Renal cortex interstitium (tissue), 15 donors: ENCODE measurements around the gene MRPS35. TPM values are rescaled to one million over a fixed set of nuclear protein-coding genes. Genes with fewer than 3 reads are reported as not detected.

ENCODE experiments used
- DNase-seq, 11 donors: peaks; one replicate each; pipeline ENCODE4 v3.0.0-alpha.2; 2013; ENCODE audit warnings: low read depth in 9 of 11, low spot score in 4 of 11; ENCODE audit errors: extremely low read depth in 1 of 11
- long read RNA-seq, 16 experiments: transcript quantifications; one replicate each; lab custom pipeline, GENCODE V29; 2026
- polyA plus RNA-seq, 3 donors: library from polyadenylated mRNA; unstranded; fragments of 120-200 nt; gene quantifications; one replicate each; pipeline ENCODE4 v1.2.1, GENCODE V29; 2013; ENCODE audit not compliant: insufficient read length in 3 of 3

Gene MRPS35
- polyA plus RNA-seq: 10 to 100 TPM; 72.0 to 88.0 (median 74.9) TPM
- long read RNA-seq, donor 1, transcript MRPS35-201 (8 exons, 1,888 nt): major isoform, 20 of 40 reads
- long read RNA-seq, donor 1, partial matches to known transcripts: 19 of 40 reads
- long read RNA-seq, donor 1, other reads (novel, unspliced or antisense): 0 of 40 reads
- long read RNA-seq, donor 2, transcript MRPS35-201 (8 exons, 1,888 nt): major isoform, 36 of 37 reads
- long read RNA-seq, donor 2, partial matches to known transcripts: 0 of 37 reads
- long read RNA-seq, donor 2, other reads (novel, unspliced or antisense): 0 of 37 reads
- long read RNA-seq, donor 3, transcript MRPS35-201 (8 exons, 1,888 nt): major isoform, 48 of 52 reads
- long read RNA-seq, donor 3, partial matches to known transcripts: 0 of 52 reads
- long read RNA-seq, donor 3, other reads (novel, unspliced or antisense): 0 of 52 reads
- long read RNA-seq, donor 4, transcript MRPS35-201 (8 exons, 1,888 nt): major isoform, 29 of 53 reads
- long read RNA-seq, donor 4, partial matches to known transcripts: 23 of 53 reads
- long read RNA-seq, donor 4, other reads (novel, unspliced or antisense): 0 of 53 reads
- long read RNA-seq, donor 5: 0 reads
- long read RNA-seq, donor 6, transcript MRPS35-201 (8 exons, 1,888 nt): major isoform, 35 of 70 reads
- long read RNA-seq, donor 6, partial matches to known transcripts: 35 of 70 reads
- long read RNA-seq, donor 6, other reads (novel, unspliced or antisense): 0 of 70 reads
- long read RNA-seq, donor 7, transcript MRPS35-201 (8 exons, 1,888 nt): major isoform, 48 of 109 reads
- long read RNA-seq, donor 7, partial matches to known transcripts: 60 of 109 reads
- long read RNA-seq, donor 7, other reads (novel, unspliced or antisense): 0 of 109 reads
- long read RNA-seq, donor 8, transcript MRPS35-201 (8 exons, 1,888 nt): major isoform, 73 of 85 reads
- long read RNA-seq, donor 8, partial matches to known transcripts: 12 of 85 reads
- long read RNA-seq, donor 8, other reads (novel, unspliced or antisense): 0 of 85 reads
- long read RNA-seq, donor 9, transcript MRPS35-201 (8 exons, 1,888 nt): major isoform, 38 of 39 reads
- long read RNA-seq, donor 9, partial matches to known transcripts: 0 of 39 reads
- long read RNA-seq, donor 9, other reads (novel, unspliced or antisense): 0 of 39 reads
- long read RNA-seq, donor 10, transcript MRPS35-201 (8 exons, 1,888 nt): major isoform, 36 of 37 reads
- long read RNA-seq, donor 10, partial matches to known transcripts: 0 of 37 reads
- long read RNA-seq, donor 10, other reads (novel, unspliced or antisense): 0 of 37 reads
- long read RNA-seq, donor 11, transcript MRPS35-201 (8 exons, 1,888 nt): major isoform, 29 of 56 reads
- long read RNA-seq, donor 11, partial matches to known transcripts: 27 of 56 reads
- long read RNA-seq, donor 11, other reads (novel, unspliced or antisense): 0 of 56 reads
- long read RNA-seq, donor 12, transcript MRPS35-201 (8 exons, 1,888 nt): major isoform, 16 of 34 reads
- long read RNA-seq, donor 12, partial matches to known transcripts: 18 of 34 reads
- long read RNA-seq, donor 12, other reads (novel, unspliced or antisense): 0 of 34 reads
- long read RNA-seq, donor 13: 0 reads
- long read RNA-seq, donor 14, transcript MRPS35-201 (8 exons, 1,888 nt): major isoform, 44 of 44 reads
- long read RNA-seq, donor 14, partial matches to known transcripts: 0 of 44 reads
- long read RNA-seq, donor 14, other reads (novel, unspliced or antisense): 0 of 44 reads
- long read RNA-seq, donor 15, transcript MRPS35-201 (8 exons, 1,888 nt): major isoform, 19 of 19 reads
- long read RNA-seq, donor 15, partial matches to known transcripts: 0 of 19 reads
- long read RNA-seq, donor 15, other reads (novel, unspliced or antisense): 0 of 19 reads
- long read RNA-seq, donor 16, transcript MRPS35-201 (8 exons, 1,888 nt): major isoform, 82 of 156 reads
- long read RNA-seq, donor 16, partial matches to known transcripts: 72 of 156 reads
- long read RNA-seq, donor 16, other reads (novel, unspliced or antisense): 0 of 156 reads

GRCh38 chr12:27710592-27711316 is at the start of gene MRPS35:
MRPS35 (plus strand) TSS chr12:27710832; CDS start chr12:27710844, 12 bp downstream.
- DNase-seq: peak; percentile 72 to 90 (median 84)

DNA sequence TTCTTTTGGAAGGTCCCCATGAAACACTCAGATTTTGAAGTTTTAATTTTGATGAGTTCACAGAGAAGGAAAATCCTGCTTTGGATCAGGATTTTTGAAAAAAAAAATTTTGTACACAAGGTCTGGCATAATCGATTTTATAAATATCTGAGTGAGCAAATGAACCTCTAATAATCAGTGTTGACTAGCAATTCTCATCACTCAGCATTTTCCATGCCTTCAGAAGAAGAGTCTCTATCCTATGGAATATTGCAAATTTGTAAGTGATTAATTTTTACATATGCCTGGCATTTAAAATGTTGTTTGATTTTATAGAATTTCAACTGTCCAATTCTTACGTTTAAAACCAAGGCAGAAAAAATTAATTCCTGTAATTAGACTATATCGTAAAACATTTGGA is 44.9 kb upstream of the MRPS35 start:
- no peak for DNase-seq

DNA sequence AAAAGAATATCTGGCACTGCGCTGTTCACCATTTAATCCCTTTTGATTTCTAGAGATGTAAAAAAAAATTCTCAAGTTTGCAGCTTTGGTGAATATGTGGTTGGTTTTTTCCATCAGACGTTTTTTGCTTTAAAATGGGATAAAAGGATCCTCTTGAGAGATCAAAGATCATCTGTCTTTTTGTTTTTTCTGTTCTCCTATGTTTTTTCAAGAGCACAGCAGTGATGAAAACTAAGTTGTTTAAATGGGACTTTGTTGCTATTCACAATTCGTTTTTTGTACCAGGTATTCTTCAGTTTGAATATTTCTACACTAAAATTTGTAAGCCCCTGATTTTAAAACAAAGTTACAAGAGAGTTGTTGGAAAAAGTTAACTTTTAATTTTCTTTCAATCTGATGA is 44.1 kb upstream of the MRPS35 start:
- DNase-seq: no peak

GRCh38 chr12:27667540-27667939 is 43.1 kb upstream of the MRPS35 start:
- DNase-seq: no peak

DNA sequence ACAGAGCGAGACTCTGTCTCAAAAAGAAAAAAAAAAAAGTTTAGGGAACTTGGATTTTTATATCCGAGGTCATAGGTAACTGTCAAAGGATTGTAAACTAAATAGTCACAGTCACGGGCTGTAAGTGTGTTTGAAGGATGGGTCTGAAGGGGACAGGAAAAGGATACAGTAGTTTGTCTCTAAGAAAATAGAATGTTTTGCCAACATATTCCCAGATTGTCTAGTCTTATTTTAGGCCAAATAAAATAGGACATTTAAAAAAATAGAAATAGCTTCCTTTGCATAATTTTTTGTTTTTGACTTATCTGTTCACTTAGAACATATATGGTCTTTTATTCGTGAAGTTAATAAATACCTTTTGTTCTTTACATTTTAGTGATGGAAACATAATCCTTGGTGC is 38.6 kb upstream of the MRPS35 start:
- peak in 4 of 11 donors; percentile 5 to 24 (median 10) for DNase-seq

- DNase-seq: no peak
Measured at GRCh38 chr12:27672643-27673042, 38.0 kb upstream of the MRPS35 start.

- no peak for DNase-seq
Measured at GRCh38 chr12:27673101-27673718, 37.4 kb upstream of the MRPS35 start.

- DNase-seq: no peak
Measured at GRCh38 chr12:27674989-27675388, 35.6 kb upstream of the MRPS35 start.

DNA sequence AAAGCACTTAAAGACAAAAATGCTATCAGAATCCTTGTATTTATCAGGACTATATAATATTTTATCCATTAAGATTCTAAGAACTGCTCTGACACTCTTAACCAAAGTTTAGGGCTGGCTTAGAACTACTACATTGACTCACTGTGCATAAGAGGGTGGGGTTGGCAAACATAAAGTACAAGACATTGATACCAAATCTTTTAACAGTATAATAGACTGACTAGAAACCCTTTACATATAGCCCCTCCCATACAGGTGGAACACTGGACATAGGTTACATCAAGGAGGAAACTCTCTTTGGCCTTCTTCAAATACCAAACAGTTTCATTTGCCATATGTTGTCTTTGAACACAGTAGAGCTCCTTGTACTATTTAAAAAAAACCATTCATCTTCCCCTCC is 30.0 kb upstream of the MRPS35 start:
- DNase-seq: no peak

DNA sequence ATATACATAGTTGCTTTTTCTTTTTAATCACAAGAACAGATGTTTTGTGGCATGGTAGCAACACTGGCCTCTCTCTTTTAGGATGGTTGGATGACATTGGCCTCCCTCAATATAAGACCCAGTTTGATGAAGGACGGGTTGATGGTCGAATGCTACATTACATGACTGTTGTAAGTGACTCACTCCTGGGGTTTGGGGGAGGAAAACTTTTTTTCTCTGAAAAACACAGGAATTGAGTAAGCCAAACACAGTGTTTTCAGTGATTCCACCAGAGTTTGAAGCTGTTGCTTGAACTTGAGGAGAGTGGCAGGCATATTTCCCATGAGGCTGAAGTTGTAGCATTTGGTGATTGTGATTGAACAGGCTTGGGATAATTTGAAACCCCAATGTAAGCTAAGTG is 28.1 kb upstream of the MRPS35 start:
- DNase-seq: no peak

DNA sequence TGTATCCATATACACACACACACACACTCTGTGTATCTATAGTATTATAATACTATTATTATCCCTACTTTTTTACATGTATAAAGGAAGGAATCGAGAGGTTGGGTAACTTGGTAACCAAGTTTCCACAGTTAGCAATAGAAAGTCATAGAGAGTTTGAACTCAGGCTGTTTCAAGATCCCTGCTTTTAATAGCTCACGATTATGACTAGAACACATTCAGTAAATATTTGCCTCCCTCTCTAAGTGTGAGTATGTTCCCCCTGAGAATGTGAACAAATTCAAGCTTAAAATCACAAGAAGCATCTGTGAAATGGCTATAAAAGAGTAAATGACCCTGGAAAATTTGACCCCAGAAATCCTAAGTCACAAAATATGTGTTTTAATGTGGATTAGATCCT is 25.4 kb upstream of the MRPS35 start:
- no peak for DNase-seq

DNA sequence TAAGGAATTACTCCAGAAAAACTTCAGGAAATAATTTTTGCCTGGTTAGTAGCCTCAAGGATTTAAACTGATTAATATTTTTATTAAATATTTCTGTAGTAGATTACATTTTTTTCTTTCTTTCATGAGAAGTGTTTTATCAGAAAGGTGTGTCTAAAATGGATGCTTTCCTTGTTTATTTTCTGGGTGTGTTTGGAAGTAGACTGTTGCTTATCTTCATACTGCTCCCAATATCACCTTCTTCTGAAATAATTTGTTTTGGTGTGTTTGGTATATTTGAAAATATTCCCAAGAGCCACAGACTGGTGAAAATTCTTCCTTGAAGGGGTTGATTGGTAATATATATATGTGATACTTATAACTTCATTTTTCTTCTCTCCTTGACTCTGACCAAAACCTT is 24.5 kb upstream of the MRPS35 start:
- DNase-seq: no peak

DNA sequence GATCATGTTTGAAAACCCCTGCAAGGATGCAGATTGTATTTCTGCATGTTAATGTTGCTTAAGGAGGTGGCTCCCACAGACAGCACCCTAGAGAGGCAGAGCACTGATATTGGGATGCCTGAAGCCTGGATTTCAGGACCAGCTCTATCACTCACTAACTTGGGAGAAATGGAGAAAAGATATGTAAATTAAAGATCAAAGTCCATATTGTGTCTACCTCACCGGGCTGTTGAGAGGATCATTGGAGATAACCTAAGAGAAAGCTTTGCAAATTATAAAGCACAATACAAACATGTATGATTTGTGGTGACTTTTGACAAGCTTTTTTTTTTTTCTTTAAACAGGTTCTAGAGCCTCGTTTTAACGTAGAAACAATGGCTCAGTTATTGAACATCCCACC is 22.0 kb upstream of the MRPS35 start:
- DNase-seq: no peak

DNA sequence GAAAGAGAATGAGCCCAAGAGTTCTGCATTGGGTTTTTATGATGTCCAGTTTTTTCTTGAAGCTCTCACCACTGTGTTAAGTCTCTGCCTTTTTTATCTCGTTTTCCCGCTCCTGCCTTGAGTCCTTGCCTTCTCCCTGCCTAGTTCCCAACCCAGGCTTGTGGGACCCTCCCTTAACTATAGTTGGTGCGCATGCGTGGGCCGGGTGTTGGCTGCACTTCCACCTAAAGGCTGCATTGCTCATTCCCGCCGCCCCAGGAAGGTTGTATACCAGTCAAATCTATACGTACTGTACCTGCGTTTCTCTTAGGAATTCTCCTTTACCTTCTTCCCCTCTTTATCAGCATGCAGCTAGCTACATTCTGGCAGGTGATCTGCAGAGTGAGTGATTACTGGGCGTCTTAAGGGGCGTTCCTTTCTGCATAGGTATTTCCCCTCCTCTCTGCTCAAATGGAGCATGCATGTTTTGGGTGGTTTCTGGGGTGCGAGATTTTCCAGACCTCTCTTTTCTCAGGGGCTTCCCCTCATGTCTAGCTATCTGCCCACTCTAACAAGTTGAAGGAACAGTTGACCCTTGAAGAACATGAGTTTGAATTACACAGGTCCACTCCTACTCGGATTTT is 21.0 kb upstream of the MRPS35 start:
- DNase-seq: no peak

GRCh38 chr12:27693403-27693802 is 17.2 kb upstream of the MRPS35 start:
- DNase-seq: no peak

- no peak for DNase-seq
Measured at GRCh38 chr12:27695556-27696292, 14.9 kb upstream of the MRPS35 start.
